ENCODE measurements around the gene TFB1M. TPM values are rescaled to one million over a fixed set of nuclear protein-coding genes. Genes with fewer than 3 reads are reported as not detected.
"Not testable (repeated sequence)": the region's sequence is repeated elsewhere in the genome, so short reads cannot be mapped to it uniquely, and the experiment has no call there.

Gene TFB1M
- total RNA-seq, 2 donors from 2014 or later, result 24.1 to 44.1 TPM

DNA sequence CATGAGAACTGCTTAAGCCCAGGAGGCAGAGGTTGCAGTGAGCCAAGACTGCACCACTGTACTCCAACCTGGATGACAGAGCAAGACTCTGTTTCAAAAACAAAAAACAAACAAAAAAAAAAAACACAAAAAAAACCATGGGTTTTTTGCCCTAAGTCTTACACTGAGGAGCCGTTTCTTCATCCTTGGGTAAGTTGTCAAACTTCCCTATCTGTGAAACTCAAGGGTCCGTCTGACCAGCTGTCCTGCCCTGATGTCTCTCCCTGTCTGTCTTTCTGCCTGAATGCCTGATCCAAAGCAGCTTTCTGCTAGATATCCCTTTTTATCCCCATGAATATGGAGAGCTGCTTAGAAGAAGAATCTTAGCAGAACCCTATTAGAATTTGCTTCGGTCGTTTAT, 91.8 kb downstream of the TFB1M start:
- peaks cover 10 to 28% of the 10 kb centered on the region in 2 donors for H3K4me1 Mint-ChIP-seq (ENCODE audit: low read depth in 2 of 2)
- no peak for ATAC-seq
- H3K27me3 Mint-ChIP-seq, result peaks cover 0 to 19% of the 10 kb centered on the region in 2 donors
- H3K9me3 Mint-ChIP-seq, result no peaks in the 10 kb centered on the region
- no peak for DNase-seq (ENCODE audit: low spot score)
- no peak overlapping the region for H3K4me3 Mint-ChIP-seq
- no peaks in the 10 kb centered on the region for H3K36me3 Mint-ChIP-seq
- H3K27ac Mint-ChIP-seq, result no peak overlapping the region

DNA sequence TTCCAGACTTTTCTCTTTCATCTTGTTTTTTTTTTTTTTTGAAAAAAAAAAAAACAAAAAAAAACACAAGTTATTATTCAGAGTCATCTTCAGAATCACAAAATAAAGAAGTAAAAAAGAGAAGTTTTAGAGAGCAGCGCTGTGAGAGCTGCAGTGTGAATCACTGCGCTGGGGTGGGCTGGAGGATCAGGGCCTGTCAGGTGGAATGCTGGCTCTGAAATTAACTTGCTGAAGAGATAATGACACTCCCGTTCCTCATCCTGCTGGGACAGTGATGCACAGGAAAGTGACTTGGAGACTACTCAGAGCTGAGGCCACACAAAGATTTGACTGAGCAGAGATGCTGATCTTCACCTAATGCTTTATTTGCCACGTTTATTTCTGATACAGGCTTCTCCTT, 93.2 kb downstream of the TFB1M start:
- ATAC-seq, result no peak
- Mint-ChIP-seq H3K27me3 (peaks cover 0 to 18% of the 10 kb centered on the region in 2 donors), H3K9me3 (no peaks in the 10 kb centered on the region), H3K36me3 (no peaks in the 10 kb centered on the region), H3K4me1 (ENCODE audit: low read depth in 2 of 2) (peaks cover 10 to 28% of the 10 kb centered on the region in 2 donors), H3K27ac (no peak overlapping the region), H3K4me3 (no peak overlapping the region)
- DNase-seq (ENCODE audit: low spot score), result no peak

DNA sequence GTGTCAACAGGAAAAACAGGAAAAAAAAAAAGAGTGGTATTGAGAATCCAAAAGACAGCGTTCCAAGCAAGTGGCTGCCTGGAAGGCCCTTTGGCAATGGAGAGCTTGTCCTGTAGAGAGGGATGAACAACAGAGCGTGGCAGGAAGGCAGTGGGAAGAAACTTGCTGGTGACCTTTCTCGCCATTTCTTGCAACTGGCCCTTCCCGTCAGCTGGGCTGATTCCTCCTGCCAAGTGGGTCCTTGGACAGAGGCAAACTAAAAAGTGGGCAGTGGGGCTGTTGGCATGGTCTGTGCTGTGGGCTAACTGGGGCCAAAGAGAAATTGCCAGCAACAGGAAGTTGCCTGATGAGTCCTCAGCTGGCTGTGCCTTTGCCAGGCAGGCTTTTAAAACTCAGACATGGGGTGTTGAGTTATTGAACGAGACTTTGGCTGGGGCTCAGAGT, 94.4 kb downstream of the TFB1M start:
- H3K36me3 Mint-ChIP-seq, result no peaks in the 10 kb centered on the region
- H3K27me3 Mint-ChIP-seq, result peaks cover 0 to 18% of the 10 kb centered on the region in 2 donors
- DNase-seq (ENCODE audit: low spot score), result no peak
- no peak for ATAC-seq
- H3K27ac Mint-ChIP-seq, result no peak overlapping the region
- peaks cover 10 to 20% of the 10 kb centered on the region in 2 donors for H3K4me1 Mint-ChIP-seq (ENCODE audit: low read depth in 2 of 2)
- H3K9me3 Mint-ChIP-seq, result no peaks in the 10 kb centered on the region
- no peak overlapping the region for H3K4me3 Mint-ChIP-seq

DNA sequence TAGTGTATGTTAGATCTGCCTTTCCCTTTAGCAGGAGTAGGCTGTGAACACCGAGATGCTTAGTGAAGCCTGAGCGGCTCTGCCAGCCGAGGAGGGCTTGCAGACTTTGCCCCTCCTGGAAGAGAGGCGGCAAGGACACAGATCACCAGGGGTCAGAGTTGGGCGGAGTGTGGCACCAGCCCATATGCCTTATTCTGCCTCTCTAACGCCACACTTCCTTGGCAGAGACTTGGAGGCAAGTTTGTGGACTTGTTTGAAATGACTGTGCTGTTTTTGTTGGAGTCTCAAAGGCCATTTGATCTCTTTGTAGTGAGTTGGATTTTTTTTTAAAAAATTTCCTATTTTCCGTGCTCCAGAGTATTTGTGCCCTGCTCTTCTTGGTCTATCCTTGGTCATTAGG, 95.0 kb downstream of the TFB1M start:
- Mint-ChIP-seq H3K4me1 (ENCODE audit: low read depth in 2 of 2) (peaks cover 6 to 14% of the 10 kb centered on the region in 2 donors), H3K27ac (no peak overlapping the region), H3K27me3 (peaks cover 0 to 16% of the 10 kb centered on the region in 2 donors), H3K36me3 (no peaks in the 10 kb centered on the region), H3K4me3 (no peak overlapping the region), H3K9me3 (no peaks in the 10 kb centered on the region)
- DNase-seq (ENCODE audit: low spot score) (no peak), ATAC-seq (no peak)

DNA sequence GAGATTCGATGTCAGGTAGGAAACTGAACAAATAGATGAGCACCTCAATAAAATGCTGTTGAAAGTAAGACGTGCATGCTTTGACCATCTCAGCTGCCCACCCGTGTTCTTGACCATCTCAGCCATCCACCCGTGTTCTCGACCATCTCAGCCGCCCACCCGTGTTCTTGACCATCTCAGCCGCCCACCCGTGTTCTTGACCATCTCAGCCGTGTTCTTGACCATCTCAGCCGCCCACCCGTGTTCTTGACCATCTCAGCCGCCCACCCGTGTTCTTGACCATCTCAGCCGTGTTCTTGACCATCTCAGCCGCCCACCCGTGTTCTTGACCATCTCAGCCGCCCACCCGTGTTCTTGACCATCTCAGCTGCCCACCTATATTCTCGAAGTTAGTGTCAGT, 95.6 kb downstream of the TFB1M start:
- not testable (repeated sequence) for H3K27ac Mint-ChIP-seq; H3K4me3 Mint-ChIP-seq; DNase-seq (ENCODE audit: low spot score); ATAC-seq; H3K36me3 Mint-ChIP-seq; H3K4me1 Mint-ChIP-seq (ENCODE audit: low read depth in 2 of 2); H3K9me3 Mint-ChIP-seq
- H3K27me3 Mint-ChIP-seq, result peaks cover 0 to 12% of the 10 kb centered on the region in 2 donors

DNA sequence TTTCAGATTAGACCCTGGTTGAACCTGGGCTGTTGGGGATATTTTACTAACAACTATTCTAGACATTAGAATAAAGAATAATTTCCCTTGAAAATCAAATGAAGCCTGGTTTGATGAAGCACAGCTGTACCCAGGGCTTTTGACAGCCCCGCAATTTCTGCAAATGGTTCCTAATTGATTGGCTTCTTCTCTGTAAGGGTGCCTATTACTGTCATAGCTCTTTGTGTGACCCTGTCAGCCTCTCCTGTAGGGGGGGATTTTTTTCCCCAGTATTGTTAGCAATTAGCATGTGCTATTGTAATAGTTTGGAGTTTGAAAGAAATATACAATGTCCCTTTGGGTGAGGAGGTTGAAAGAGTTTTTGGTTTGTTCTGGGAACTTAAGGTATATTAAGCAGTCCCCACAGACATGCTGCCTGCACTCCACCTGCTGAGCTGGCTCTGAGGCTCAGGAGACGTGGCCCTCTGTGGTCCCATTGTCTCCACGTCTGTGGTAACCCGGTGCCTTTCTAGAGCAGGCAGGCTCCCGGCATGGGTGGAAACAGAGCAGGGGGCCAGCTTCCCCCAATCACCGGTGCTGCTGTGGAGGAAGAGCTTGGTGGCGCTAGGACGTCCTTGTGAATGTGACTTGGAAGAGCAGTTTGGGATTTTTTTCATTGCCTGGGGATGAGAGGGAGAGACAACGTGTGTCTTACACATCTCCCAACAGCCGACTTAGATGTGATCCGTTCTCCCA, 97.8 kb downstream of the TFB1M start:
- no peaks in the 10 kb centered on the region for H3K9me3 Mint-ChIP-seq
- no peak overlapping the region for H3K27ac Mint-ChIP-seq
- no peak for DNase-seq (ENCODE audit: low spot score)
- no peak overlapping the region for H3K4me3 Mint-ChIP-seq
- ATAC-seq, result peak in 1 of 2 donors; percentile 30
- H3K36me3 Mint-ChIP-seq, result peaks cover 6% of the 10 kb centered on the region
- H3K4me1 Mint-ChIP-seq (ENCODE audit: low read depth in 2 of 2), result no peaks in the 10 kb centered on the region
- peaks cover 0 to 12% of the 10 kb centered on the region in 2 donors for H3K27me3 Mint-ChIP-seq

DNA sequence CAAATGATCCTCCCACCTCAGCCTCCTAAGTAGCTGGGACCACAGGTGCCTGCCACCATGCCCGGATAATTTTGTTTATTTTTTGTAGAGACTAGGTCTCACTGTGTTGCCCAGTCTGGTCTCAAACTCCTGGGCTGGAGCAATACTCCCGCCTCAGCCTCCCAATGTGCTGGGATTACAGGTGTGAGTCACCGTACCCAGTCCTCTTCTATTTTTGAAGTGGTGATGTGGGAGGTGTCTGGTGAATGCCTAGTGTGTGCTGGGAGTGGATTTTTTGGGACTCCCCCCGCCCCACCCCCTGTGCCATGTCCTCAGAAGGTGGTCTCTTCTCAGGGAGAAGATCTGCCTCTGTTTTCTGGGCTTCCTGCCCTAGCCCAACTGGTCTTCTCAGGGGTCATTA, 98.4 kb downstream of the TFB1M start:
- DNase-seq (ENCODE audit: low spot score), result no peak
- no peaks in the 10 kb centered on the region for H3K4me1 Mint-ChIP-seq (ENCODE audit: low read depth in 2 of 2)
- no peaks in the 10 kb centered on the region for H3K9me3 Mint-ChIP-seq
- no peak for ATAC-seq
- no peak overlapping the region for H3K27ac Mint-ChIP-seq
- no peak overlapping the region for H3K4me3 Mint-ChIP-seq
- H3K27me3 Mint-ChIP-seq, result peaks cover 0 to 12% of the 10 kb centered on the region in 2 donors
- peaks cover 6% of the 10 kb centered on the region for H3K36me3 Mint-ChIP-seq

DNA sequence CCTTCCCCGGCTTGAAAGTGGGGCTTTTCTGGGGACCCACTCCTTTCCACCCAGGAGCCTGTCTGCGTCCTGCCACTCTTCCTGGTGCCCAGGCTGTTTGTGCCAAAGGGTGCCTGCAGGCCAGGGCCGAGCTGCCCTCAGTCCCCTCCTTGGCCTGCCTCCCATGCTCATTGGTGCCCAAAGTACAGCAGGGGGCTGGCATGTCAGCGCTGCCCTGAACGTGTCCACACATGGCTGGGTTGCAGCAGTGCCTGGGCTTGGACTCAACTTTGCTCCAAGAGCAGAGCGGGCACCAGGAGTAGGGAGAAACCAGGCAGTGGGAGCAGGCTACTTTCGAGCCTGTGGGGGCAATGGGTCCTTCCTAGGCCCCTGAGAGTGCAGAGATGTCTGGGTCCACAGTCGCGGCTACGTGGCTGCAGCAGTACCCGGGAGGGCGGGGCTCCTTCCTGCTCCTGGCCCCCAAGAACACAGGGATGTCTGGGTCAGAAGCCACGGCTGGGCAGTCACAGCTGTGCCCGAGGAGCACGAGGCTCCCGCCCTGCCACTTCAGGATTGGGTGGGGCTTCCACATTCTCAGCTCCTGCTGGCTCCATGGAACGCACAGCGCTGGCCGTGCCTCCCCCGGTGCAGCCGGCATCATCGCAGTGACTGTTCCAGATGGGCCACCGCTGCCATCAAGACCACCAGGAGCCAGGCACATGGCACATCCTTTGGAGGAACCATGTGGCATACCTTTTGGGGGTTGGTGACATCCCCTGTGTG, 100.5 kb downstream of the TFB1M start:
- Mint-ChIP-seq H3K4me1 (ENCODE audit: low read depth in 2 of 2) (no peaks in the 10 kb centered on the region), H3K4me3 (no peak overlapping the region), H3K27me3 (peaks cover 0 to 9% of the 10 kb centered on the region in 2 donors), H3K36me3 (peaks cover 6% of the 10 kb centered on the region), H3K27ac (no peak overlapping the region), H3K9me3 (no peaks in the 10 kb centered on the region)
- DNase-seq (ENCODE audit: low spot score) (no peak), ATAC-seq (peak in 1 of 2 donors; percentile 17)

DNA sequence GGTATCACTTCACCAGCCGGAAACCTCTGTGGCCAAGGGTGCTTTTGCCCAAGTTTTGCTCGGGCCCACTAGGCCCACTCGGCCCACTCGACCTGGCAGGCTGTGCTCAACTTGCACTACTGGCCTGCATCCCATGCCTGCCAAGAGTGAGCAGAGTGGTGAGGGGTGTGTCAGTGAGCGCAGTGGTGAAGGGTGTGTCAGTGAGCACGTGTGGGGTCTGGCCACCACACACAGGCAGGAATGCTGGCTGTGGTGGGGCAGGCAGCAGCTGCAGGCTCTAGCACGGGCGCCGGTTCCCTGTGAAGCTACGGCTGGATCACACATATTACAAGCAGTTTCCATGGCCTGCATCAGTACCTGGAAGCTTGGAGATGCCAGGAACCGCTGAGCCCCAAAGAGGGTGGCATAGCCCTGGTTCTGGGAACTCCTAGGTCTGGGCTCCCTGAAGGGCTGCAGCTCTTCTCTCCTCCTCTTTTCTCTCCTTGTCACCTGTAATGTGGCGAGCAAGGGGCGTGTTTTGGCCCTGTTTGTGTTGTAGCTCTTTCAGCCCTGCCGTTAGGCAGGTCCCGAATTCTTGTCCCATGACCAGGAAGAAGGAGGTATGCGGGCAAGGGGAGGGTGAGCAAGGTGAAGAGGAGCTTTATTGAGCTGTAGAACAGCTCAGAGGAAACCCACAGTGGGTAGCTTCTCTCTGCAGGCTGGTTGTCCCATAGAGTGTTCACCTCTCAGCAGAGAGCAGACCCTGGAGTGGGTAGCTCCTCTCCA, 101.5 kb downstream of the TFB1M start:
- Mint-ChIP-seq H3K4me1 (ENCODE audit: low read depth in 2 of 2) (no peaks in the 10 kb centered on the region), H3K4me3 (no peak overlapping the region), H3K36me3 (peaks cover 6% of the 10 kb centered on the region), H3K27ac (no peak overlapping the region), H3K27me3 (peaks cover 0 to 7% of the 10 kb centered on the region in 2 donors), H3K9me3 (no peaks in the 10 kb centered on the region)
- ATAC-seq, result peak in 1 of 2 donors; percentile 30
- DNase-seq (ENCODE audit: low spot score), result no peak

DNA sequence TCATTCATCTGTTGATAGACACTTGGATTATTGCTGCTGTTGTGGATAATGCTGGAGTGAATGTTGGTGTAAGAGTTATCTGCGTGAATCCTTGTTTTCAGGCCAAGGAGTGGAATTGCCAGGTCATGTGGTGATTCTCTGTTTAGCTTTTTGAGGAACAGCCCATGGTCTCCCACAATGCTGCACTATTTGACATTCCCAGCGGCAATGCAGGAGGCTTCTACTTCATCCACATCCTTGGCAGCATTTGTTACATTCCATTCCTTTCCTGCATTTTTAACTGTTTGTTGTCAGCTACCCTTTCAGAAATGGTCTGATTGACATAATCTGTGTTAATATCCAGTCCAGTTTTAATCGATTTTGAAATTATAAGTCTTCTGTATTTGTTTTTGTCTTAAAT, 102.2 kb downstream of the TFB1M start:
- Mint-ChIP-seq H3K27ac (no peak overlapping the region), H3K4me1 (ENCODE audit: low read depth in 2 of 2) (no peaks in the 10 kb centered on the region), H3K9me3 (no peaks in the 10 kb centered on the region), H3K36me3 (peaks cover 6% of the 10 kb centered on the region), H3K4me3 (no peak overlapping the region), H3K27me3 (peaks cover 0 to 7% of the 10 kb centered on the region in 2 donors)
- DNase-seq (ENCODE audit: low spot score) (no peak), ATAC-seq (no peak)

DNA sequence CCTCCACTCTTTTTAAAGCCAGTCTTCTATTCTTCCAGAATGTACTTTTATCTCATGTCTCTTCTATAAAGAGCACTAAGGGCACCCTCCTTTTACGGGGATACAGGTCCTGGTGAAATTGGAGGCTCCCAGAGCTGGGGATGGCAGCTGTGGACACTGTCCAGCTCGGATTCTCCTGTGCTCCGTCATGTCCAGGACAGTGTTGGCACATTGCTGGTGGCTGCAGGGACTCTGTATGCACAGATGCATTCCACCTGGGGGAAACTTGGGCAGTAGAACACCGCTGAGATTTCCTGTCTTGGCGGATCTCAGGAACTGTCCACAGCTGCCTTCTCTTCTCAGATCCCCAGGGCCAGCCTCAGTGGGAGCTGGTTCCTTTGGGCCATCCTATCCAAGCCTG, 107.1 kb downstream of the TFB1M start:
- Mint-ChIP-seq H3K4me3 (no peak overlapping the region), H3K27me3 (no peaks in the 10 kb centered on the region), H3K27ac (no peak overlapping the region), H3K9me3 (no peaks in the 10 kb centered on the region), H3K4me1 (ENCODE audit: low read depth in 2 of 2) (no peaks in the 10 kb centered on the region), H3K36me3 (peaks cover 6% of the 10 kb centered on the region)
- DNase-seq (ENCODE audit: low spot score), result no peak
- peak; percentile 17 to 42 for ATAC-seq

Data from natural killer cell treated with Interleukin-12 subunit alpha and Interleukin-12 subunit beta and Interleukin-15 and Interleukin-18, amount 100 ng/mL, for 72 hours (primary cell).